Loucy (cell line): ENCODE data around the gene CYSTM1.

Experiments
- EZH2phosphoT487 ChIP-seq: fragments of 200-600 bp; IDR thresholded peaks from 2 replicates; pipeline ENCODE4 v1.6.1; 2018; ENCODE audit warnings: antibody characterized with exemption, mild to moderate bottlenecking, moderate library complexity, borderline replicate concordance
- TF ChIP-seq, protein P1 (sequence below): fragments of 200-600 bp; sonication (generic); conservative IDR thresholded peaks from 2 replicates; pipeline ENCODE4 v1.5.1; 2014; ENCODE audit warnings: mild to moderate bottlenecking, antibody characterized with exemption, low read length

- TF ChIP-seq, protein P1, sequence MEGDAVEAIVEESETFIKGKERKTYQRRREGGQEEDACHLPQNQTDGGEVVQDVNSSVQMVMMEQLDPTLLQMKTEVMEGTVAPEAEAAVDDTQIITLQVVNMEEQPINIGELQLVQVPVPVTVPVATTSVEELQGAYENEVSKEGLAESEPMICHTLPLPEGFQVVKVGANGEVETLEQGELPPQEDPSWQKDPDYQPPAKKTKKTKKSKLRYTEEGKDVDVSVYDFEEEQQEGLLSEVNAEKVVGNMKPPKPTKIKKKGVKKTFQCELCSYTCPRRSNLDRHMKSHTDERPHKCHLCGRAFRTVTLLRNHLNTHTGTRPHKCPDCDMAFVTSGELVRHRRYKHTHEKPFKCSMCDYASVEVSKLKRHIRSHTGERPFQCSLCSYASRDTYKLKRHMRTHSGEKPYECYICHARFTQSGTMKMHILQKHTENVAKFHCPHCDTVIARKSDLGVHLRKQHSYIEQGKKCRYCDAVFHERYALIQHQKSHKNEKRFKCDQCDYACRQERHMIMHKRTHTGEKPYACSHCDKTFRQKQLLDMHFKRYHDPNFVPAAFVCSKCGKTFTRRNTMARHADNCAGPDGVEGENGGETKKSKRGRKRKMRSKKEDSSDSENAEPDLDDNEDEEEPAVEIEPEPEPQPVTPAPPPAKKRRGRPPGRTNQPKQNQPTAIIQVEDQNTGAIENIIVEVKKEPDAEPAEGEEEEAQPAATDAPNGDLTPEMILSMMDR, result no peak
- TF ChIP-seq EZH2phosphoT487, result no peak
Observed at GRCh38 chr5:140258873-140259272, 83.9 kb downstream of the CYSTM1 start.
